ENCODE measurements around the gene CTNNAL1.

Gene CTNNAL1

DNA sequence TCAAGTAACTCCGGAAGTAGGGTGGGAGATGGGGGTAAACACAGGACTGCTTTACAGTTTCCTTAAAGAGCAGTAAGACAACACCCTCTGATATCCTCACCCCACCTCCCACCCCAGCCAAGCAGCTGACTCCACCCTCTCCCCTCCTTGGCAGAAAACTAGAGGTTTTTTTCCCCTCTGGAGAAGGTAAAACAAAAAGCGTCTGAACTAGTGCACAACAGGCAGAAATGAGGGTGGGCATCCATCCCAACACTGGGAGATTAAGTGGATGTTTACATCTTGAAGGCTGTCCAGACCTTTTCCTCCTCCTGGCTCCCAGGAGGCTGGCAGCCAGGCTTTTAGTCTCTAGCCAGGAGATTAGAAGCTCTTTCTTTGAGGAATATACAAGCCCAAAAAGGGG lies 13.9 kb upstream of the CTNNAL1 start:
- FAIRE-seq: no peak

DNA sequence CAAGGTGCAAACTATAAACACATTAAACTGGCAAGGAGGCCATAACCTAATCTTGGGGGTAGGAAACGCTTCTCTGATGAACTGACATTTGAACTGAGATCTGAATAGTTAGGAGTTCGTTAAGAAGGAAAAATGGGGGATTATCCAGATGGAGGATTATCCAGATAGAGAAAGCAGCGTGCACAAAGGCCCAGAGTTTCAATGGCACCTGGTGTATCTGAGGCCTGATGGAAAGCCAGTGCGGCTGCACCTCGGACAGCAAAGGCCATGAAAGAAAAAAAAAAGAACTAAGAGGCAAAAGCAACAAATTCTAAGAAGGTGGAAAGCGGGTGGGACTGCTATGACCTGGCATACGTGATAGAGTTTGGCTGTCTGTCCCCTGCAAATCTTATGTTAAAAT lies 13.0 kb upstream of the CTNNAL1 start:
- FAIRE-seq: no peak

DNA sequence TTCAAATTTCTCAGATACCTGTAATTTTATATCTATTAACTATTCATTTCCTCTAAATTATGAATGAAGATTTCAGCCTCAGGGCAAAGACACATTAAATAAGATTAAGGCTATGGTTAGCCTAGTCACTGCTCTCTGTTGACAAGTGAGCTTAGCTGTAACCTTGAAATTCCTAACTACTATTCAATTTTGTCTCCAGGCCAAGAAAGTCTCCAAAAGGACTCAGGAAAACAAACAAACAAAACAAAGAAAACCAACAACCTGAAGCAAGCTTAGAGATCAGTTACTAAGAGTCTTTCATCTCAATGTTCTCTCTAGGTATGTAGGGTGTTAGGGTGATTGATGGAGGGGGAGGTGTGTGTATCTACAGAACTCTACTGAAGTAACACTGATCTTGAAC lies 9.6 kb upstream of the CTNNAL1 start:
- FAIRE-seq: no peak

DNA sequence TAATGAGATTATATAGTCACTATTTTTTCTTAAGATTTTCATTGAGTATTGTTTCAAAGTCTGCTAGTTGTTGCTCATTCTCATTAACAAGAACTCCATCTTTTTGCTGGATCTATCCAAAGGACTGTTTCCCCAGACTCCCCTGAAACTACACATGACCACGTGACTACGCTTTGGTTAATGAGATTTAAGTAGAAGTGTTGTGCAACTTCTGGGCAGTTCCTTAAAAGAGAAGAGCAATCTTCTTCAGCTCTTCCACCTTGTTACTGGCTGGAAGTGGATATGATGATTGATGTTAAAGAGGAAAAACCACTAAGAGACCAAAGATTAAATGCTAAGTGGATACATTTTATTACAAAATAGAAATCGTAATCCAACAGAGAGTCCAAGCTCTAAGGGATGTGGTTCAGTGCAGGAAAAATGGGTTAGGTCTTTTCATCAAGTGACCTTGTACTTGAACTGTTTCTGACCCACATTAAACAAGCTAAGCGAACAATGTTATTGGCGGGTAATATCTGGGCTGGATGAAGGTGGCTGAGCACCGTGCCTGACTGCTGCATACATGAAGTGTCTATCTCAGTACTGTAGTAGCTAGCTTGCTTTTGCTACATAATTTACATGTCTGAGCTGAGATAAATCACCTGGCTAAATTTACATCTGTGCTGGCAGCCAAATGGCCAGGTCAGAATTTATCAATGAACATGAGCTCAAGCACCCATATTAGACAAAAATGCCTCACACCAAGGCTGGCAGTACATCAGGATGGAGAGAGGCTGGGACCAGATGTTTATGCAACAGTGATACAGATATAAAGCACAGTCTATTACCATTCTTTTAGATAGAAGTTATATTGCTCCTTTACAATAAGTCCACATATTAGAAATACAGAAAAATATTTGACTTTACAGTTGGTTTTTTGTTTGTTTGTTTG lies 7.5 kb upstream of the CTNNAL1 start:
- no peak for FAIRE-seq

DNA sequence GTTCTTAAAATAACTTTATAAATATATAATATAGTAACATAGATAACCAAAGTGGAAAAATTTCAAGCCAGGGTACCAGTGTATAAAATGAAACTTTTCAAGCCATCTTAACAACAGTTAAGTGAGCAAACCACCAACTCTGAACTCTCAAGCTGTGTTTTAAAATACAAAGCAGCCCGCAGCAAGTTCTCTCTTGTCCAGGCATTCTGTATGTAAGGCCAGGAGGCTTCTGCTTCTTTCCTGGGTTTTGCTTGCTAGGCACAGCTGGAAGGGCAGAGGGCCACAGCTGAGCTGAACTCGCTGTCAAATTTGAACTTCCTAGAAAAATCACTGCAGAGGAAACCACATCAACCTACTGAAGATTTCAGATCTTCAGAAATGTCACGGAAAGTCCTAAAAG lies 6.8 kb upstream of the CTNNAL1 start:
- no peak for FAIRE-seq

DNA sequence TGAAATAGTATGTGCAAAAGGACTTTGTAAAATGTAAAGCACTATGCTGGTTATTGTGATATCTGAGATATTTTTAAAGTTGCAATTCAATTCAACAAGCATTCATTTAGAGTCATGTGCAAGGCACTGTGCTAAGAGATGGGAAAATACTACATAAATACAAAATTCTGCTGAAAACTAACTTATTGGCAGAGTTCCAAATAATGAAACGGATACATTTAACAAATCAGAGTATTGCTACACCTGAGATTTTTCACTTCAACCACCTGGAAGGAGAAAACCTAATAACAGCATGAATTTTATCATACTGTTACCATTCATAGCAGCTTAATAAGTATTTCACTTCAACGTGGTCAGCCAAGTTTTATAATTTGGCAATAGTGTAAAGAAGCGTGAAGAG lies 6.1 kb upstream of the CTNNAL1 start:
- no peak for FAIRE-seq

DNA sequence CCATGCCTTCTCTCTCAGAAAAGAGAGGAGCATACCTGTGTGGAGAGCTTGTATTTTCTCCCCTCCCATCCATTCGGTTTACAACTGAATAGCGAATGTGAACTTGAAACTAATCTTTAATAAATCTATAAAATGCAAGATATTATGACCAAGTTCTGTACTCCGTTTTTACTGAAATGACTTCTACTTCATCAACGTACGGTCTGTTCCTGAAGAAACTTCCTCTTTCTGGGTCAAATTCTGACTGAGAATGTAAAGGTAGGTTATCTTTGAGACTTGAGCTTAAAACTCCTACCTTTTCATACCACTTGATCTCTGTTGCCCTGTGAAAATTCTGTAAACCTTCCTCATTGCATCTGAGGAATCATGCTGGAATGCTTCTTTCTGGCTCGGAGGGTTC lies 4.2 kb upstream of the CTNNAL1 start:
- no peak for FAIRE-seq

DNA sequence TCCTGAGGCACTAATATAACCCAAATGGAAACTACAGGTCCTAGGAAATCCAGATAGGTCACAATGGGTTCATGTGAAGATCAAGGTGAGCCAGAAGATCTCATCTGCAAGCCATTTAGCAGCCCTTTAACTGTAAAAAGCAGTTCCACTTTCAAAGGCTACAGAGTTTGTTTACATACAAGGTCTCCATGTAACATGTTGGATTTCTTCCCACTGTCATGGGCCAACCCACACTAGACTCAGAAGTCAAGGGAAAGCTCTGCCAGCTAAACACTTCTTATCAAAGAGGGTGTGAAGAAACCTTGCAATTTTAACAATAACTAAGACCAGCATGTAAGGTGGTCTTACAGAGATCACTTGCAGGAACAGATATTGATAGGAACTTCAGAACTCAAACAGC lies 3.8 kb upstream of the CTNNAL1 start:
- no peak for FAIRE-seq

DNA sequence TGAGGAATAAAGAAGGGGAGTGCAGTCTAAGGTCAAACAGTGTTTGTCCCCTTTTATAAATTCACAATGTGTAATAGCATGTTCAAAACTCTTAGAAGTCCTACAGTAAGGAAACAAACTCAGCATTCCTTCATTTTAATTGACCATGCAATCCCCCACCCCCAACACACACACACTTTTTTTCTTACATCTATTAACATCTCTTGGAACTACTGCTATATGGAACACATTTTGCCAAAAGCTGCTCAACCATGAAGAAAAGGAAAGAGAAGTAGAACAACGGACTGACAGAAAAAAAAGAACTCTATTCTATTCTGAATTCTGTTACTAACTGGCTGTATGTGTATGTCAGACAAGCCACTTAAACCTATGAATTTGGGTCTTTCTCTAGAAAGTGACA lies 2.8 kb upstream of the CTNNAL1 start:
- no peak for FAIRE-seq

DNA sequence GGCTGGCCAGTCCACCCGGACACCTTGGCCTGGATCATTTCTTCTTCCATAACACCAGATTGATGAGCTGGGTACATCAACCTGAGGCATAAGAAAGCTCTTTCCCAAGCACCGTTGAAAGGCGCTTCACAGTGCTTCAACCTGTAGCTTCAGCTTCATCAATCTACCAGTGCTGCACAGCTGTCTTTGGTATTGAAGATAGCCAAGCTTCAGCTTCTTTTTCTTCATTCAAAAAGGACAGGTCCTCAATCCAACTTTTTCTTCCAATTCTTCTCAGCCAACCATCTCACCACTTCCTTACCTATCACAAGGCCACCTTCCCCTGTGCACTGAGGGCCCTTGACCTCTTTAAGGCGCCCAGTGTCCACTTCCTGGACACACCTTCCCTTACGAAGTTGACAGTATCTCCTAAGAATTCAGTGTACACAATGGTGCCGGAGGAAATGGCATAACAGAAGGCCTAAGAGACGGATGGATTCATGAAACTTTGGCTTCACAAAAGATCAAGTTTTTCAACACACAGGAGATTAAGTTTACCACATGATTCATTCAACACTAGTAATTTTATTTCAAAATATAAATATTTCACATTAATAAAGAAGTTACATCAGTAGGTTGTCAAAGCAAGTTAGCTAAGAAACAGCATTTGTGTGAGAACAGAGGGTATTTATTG lies 1.4 kb upstream of the CTNNAL1 start:
- no peak for FAIRE-seq

DNA sequence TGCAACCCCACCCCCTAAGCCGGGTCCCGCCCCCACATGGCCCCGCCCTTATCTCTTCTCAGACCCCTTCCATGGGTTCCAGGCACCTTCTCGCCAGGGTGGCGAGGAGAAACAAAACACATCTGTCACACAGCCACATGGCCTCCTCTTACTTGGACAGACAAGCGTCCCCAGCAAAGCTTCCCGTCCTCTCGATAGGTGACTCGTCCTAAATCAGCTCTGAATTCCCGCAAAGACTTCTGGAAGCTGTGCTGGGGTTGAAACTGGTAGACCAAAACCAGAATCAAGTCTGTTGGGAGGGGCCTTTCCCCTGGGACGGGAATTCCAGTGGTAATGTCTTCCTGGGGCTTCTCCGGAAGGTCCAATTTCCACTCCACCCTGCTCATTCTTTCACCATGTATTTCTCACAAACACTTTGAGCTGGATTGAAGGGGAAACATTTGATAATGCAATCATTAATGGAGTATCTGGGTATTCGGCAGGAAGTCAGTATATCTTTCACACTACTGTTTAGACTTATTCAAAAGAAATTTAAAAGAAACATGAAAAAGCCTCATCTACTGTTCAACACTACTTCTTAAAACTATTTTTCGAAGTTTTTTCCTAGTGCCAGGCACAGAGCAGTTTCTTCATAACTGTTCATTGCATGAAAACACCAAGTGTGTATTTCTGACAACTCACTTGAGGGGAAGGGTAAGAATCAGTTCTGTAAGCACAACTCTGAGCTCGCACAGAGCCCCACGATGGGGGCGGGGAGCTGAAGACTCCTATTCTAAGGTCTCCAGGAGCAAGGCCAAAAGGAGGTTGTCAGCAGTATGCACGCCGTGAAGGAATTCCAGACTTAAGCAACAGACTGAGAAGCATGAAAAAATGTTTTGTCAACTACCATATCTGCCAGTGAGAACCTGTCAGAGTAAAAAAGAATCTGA lies 644 bp upstream of the CTNNAL1 start:
- FAIRE-seq: no peak

DNA sequence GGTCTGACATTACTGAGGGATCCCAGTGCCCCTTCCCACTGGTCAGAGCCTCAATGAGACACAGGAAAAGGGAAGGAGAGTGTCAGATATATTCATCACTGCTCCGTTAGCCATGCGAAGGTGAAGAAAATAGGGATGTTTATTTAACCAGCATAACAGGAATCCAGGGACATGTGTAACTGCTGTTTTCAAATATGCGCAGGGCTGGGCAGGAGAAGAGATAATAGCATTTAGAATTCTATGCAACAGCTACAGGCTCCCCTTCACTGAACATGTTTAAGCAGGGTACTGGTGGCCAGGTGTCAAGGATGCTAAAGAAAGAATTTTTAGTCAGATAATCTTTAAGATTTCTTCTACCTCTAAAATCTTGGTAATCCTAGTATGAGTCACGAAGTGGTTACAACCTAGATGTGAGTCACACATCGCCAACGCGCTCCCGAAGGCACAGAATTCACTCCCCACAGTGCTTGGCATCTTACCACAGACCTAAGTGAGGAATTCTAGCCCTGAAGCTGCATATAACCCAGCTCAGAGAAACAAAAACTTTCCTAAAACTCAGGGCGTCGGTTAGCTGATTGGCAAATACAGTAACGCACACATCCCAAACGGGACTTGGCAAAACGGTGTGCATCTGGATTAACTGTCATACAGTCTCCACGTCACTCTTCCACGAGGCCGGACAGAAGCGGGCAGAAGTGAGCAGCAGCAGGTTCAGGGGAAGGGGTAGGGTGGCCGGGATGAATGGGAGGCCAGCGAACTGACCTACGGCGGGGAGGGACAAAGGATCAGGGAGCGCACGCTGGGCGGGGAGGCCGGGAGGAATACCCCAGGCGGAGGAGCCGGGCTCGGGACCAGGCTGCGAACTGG lies 1.1 kb downstream of the CTNNAL1 start:
- FAIRE-seq: no peak

DNA sequence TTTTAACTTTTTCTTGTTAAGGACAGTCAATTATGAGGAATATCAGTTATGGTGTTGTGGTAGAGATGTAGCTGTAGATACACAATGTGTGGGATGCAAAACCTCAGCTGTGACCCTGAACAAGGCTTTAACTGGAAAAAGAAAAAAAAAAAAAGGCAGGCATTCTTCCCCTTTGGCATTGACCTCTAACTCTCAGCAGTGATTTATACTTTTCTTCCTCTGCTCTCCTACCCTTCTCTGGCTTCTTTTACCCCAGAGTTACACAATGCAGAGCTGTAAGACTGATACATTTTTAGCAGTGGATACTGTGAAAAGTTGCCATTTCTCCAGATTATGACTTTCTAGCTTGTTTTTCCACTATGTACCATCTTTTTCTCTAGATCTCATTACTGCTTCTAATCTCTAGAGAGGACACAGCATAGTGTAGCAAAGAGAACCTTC lies 2.0 kb downstream of the CTNNAL1 start:
- no peak for FAIRE-seq

DNA sequence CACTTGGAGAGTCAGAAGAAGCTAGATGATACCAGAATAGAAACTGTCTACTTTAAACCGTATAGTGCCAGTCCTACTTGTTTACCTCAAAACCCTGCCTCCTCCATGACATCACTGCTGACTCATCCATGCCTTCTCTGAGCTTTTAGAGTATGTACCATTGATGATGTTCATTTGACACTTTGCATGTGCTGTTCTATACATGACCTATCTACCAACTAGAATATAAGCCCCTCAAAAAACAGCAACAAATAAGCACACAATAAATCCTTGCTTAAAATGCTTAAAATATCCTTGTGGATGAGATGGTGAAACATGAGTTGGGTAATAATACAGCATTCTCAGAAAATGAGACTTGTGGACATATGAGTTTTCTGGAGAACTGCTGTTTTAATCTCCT lies 2.6 kb downstream of the CTNNAL1 start:
- FAIRE-seq: no peak

DNA sequence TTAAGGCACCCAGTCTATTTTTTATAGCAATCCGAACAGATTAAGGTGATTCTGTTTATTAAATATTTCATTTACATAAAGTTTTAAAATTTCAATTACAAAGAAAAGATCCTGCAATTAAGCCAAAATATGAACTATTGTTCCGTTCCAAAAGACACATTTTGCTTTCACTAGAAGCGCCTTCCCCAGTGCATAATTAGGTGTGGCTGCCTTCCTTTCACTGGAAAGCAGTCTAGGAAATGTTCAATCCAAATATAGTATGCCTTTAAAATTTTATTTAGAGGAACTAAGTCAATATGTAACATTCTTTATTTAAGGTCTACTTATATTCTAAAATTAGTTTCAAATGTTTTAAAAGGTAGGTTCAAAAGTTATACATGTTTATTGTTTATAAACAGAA lies 7.6 kb downstream of the CTNNAL1 start:
- FAIRE-seq: no peak

DNA sequence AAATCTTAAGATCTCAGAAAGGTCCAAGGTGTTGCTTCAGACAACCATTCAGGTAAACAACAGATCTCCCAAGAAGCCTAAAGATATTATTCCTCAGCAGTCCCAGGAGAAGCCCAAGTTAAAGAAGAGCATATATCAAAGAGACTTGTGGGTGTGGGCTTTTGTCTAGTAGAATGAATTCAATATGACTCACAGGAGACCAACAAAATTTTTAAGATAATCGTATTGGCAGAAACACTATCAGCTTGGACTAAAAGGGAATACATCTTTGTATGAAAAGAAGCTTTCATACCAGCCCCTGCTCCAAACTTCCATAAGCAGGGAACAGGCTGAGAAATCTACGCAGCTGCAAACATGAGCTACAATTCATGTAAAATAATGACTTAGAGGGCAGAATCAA lies 10.2 kb downstream of the CTNNAL1 start:
- no peak for FAIRE-seq

DNA sequence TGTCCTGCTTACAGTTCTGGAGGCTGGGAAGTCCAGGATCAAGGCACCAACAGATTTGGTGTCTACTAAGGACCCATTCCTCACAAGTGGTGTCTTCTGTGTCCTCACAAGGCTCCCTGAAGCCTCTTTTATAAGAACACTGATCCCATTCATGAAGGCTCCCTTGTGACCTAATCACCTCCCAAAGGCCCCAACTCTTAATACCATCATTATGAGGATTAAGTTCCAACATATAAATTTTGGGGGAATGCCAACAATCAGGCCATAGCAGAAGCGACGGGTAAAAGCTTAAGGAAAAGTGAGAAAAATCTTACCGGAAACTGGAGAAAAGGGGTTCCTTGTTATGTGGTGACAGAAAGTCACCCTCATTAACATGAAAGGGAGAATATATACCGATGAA lies 11.2 kb downstream of the CTNNAL1 start:
- no peak for FAIRE-seq

DNA sequence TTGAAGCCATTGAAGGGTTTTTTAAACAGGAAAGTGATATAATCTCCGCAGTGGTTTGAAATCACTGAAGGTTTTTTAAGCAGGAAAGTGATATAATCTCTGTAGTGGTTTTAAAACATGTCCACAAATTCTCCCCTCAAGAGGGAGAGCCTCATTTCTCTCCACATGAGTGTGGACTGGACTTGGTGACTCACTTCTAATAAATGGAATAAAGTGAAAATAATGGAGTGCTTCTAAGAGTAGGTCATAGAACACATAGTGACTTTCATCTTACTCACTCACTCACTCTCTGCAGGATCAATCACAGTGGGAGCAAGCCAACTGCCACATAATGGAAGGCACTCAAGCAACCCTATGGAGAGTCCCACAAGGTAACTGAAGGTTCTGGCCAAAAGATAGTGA lies 12.0 kb downstream of the CTNNAL1 start:
- FAIRE-seq: no peak

DNA sequence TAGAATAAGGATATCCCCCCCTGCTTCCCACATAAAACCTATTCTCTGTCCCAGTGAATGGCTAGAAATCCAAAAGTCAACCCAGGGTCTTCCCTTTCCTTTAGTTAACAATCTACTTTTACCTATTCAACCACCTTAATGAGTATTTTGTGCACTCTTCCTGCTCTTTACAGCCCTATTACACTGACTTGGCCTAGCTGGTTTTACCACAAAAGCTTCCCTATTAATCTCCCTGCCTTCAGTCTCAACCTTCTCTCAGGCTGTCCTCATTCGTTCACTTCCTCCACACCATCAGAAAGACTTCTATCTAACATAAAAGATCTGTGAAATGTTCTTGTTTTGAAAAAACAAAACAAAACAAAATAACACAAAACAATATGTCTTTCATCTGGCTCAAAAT lies 16.2 kb downstream of the CTNNAL1 start:
- no peak for FAIRE-seq

DNA sequence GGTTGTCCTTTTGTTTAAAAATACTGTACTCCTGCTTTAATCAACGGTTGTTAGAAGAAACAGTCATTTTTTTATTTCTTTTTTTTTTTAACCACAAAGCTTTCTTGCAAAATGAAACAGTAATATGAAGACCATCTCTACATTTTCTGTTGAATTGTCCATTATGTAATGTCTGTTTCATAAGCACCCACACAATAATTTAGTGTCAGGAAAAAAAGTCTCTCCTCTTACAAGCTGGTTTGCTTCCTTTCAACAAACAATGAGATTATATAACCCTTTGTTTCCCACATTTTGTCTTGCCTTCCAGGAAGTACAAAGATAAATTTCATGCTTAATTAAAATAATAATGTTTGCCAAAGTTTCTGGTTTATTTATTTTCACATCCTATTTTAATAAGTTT lies 16.7 kb downstream of the CTNNAL1 start:
- peak; percentile 23 for FAIRE-seq

DNA sequence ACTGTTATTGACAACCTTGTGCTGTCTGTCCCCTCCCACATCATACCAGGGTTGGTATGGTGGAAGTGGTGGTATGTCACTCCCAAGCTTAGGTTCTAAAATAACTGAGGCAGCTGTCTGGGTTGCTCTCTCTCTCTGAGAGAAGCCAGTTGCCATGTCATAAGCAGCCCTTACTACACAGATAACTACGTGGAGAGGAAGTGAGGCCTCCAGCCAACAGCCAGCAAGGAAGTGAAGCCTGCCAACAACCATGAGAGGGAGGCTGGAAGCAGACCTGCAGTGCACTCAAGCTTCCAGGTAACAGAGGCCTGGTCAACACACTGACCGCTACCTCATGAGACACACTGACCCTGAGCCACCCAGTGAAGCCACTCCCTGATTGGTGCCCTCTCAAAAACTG lies 18.6 kb downstream of the CTNNAL1 start:
- no peak for FAIRE-seq

DNA sequence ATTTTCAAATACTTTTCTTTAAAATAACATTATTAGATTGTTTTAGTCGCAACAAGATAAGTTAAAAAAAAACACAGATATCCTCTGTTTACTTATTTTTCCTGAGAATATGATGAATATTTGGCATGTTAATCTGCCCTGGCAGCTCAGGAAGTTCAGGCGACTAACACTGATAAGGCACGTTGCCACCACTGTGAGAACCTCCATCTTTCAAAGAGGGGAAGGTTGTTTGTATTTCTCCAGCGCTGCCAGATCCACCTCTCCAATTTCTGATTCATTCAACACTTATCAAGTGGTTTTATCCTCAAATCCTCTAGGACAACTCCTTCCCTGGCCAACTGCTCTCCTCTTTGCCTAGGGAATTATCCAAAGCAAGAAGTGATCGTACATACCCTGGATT lies 21.8 kb downstream of the CTNNAL1 start:
- no peak for FAIRE-seq
